GM19240 (cell line): ENCODE measurements around the gene HK3.

Experiments
- DNase-seq: peaks from one replicate; pipeline ENCODE4 v3.0.0; 2011; ENCODE audit warnings: low spot score; ENCODE audit not compliant: insufficient read length

The HK3 gene

DNA sequence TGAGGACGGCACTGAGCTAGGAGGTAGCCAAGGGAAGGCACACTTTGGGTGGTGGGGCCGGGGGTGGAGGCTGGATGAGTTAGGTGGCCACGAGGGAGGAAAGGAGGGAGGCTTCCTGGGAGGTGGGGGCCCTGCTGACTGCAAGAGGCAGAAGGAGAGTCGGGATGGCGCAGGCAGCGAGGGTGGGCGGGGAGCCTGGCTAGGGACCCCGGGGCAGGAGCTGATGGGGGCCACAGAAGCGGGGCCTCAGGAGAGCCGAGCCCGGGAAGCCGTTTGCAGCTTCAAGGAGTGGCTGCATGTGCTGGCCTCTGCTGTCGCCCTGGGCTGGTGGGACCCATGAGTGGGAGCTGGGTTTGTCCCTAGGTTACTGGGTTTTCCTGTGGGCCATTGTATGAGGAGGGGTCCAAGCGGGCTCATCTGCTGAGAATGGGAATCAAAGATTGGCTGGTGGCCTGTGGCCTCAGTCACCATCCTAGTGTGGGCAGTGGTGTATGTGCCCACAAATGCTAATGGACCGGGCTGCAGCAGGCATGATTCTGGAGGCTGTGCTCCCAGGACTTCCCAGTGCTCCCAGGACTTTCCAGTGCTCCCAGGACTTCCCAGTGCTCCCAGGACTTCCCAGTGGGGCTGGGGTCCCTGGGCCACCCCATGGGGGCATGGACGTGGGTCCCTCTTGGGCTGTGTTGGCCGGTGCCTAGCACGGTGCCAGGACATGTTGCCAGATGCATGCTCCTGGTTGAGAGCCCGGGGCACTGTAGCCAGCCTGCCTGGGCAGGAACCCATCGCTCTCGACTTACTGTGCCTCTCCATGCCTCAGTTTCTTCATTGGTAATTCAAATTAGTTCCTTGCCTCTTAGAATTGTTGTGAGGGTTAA, 48.5 kb downstream of the HK3 start:
- DNase-seq = no peak

DNA sequence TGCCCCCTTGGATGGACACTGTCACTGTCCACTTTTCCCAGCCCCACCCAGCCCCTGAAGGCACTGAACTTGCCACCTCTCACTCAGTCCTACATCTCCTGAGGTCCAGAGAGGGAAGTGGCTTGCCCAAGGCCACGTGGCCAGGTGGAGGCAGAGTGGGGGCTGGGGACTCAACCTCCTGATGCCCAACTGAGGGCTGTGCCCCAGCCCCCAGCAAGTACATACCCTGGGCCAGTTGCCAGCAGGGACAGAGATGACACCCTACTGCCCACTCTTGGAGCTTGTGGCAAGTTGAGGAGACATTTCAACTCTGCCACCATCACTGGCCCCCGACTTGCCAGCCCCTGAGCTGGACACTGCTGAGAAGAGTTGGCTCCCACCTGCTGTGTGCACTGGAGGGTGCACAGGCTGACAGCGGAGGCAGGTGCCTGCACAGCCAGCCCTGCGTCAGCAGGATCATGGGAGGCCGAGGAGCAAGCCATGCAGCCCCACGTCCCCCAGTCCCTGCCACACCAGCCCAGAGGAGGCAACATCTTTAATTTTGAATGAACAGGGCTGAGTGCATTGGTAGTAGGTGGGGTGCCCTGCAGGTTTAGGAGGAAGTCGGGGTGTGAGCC, 49.4 kb downstream of the HK3 start:
- DNase-seq = no peak

DNA sequence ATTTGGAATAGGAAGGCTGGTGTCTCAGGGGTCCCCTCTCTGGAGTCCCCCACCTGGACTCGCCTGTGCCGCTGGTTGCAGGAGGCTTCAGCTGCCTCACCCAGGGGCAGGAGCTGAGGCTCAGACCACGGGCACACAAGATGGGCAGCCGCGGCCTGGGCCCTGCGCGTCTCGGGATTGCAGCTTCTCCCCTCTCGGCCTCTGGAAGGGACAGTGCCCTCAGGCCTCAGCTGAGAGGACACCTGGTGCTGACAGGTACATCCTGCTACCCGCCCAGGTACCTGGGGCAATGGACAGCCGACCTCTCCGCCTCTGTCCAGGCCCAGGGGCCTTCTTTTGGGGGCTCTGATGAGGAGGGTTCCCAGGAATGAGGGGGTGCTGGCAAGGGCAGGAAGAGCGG, 50.5 kb downstream of the HK3 start:
- no peak for DNase-seq

DNA sequence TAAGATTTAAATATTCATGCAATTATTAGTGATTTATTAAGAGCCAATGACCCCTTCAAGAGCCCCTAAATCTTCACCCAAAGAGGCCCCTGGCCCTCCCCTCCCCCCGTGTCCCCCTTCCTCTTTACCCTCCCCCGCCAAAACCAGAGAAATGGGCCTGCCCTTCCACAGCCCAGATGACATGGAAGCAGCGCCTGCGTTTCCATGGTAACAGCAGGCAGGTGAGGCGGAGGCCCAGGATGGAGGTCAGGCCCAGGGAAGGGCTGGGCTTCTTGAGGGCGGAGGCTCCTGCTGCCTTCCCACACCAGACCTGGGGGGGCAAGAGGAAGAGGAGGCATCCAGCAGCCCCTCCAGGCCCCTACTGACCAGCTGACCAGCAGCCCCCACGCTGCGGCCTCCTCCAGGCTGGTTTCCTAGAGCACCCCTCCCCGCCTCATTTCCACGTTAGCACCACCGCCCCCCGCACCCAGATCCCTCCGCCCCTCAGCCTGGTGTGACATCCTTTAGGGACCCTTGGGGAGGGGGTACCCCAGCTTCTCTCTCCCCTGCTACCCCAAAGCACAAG, 51.3 kb downstream of the HK3 start:
- DNase-seq = no peak

DNA sequence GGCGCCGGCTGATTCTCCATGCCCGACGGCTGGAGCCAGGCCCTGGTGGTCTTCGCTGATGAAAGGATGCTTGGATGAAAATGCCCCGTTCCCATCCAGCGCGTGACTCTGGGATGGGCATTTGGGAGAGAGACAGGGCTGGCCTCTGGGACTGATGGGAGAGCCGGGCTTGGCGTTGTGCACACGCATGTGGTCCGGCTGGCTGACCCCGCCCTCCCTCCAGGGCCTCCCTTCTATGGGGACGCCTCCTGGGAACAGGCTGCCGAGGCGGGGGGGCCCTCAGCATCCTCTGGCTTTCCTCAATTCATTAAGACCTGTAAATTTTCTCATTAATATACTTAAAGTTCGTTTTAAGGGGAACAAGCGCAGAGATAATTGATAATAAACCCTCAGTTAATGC, 52.0 kb downstream of the HK3 start:
- no peak for DNase-seq

DNA sequence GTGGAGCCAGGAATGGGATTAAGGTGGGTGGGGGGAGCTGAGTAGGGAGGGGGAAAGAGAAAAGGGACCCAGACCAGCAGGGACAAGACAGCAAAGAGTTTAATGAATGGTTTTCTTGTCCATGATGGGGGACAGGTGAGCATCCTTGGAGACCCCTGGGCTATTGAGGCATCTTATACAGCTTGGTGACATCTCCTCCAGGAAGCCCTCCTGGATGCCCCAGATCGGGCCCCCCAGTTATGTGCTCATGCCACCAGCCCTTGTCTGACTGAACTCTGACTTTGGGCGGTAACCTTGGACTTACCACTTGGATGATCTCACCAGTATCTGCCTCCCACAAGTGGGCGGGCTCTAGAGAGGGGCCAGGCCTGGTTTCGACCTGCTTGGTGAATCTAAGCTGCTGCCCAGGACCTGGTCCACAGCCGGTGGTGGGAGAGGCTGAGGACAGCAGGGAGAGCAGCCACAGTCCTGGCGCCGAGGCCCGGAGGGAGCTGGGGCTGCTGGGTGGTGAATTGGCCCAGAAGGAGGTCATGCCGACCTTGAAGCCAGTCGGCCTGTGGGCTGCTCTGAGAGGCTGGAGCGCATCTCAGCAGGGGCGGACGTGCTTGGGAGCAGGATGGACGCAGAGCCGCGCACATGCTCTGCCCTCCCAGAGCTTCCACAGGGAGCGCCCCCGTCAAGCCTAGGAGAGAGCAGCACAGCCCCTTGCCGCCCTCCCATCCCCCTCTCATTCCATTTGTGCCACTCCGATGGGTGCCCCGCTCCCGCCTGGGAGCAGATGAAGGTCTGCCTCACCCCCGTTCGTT, 52.6 kb downstream of the HK3 start:
- no peak for DNase-seq

DNA sequence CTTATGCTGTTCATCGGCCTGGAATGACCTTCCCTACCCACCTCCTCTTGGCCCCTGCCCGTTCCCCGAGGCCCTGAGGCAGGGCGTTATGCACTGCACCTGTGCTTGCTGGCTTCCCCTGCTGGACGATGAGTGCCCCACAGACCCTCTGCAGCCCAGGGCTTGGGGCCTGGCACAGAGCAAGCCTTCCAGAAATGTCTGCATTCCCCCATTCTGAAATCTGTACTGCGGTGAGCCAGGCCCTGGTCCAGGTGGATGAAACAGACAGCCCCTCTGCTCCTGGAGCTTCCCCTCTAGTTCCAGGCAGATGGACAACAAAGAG, 53.8 kb downstream of the HK3 start:
- no peak for DNase-seq

DNA sequence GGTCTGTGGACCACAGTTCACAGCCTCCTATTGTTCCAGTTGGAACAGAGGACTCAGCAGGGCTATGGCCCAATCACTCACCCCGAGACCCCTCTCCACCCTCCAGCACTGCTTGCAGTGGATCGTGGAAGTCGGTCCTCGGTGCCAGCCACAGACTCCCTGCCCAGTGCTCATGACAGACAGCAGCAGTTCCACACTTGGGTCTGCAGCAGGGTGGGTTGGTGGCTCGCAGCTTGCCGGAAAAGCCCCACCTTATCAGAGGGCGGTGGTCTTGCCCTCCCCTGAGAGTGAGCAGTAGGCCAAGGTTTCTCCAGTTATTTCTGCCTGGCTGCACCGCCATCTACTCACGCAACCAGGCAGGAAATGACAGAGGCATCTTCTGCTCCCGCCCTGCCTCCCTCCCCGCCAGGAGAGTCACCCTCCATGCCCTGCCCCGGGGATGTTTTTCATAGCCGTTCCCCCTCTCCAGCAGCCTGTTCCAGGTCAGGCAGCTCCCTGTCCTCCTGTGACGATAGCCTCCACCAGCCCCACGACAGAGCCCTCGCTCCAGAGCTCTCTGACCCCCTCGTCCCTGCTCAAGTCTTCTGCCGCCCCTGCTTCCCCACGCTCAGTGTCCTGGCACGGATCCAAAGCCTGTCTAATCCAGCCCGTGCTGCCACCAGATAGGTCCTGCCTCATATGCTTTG, 54.3 kb downstream of the HK3 start:
- DNase-seq = no peak

DNA sequence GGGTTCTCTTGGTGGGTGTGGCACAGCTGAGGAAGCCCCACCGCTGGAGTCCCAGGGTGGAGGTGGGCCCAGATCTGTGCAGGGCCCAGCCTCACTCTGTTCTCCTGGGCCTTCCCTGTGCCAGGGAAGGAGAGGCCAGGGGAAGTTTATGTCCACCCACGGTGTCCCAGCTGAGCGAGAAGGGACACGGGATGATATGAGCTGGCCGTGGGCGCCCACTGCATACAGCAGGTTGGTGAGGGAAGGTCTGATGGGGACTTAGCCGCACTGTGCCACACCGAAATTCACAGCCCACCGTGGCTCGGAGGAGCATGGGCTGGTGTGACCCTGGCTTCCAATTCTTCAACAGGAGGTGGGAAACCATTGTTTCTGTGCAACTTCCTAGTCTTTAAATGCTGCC, 54.9 kb downstream of the HK3 start:
- no peak for DNase-seq

DNA sequence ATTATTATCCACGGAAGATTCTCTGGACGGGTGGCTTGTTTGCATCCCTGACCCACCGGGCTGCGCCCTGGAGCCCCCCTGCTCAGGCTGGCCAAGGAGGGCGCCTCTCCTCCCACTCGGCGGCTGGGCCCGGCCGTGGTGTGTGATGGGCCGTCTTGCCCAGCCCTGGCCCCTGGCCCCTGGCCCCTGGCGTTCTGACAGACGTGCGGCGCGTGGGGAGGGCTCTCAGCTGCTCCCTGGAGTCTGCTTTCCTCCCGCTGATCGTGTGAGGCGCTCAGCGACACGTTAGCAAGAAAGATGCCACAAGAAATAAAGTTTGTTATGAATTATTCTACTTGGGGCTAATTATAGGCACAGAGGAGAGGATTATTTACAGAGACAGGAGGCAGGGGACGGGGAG, 55.5 kb downstream of the HK3 start:
- no peak for DNase-seq

DNA sequence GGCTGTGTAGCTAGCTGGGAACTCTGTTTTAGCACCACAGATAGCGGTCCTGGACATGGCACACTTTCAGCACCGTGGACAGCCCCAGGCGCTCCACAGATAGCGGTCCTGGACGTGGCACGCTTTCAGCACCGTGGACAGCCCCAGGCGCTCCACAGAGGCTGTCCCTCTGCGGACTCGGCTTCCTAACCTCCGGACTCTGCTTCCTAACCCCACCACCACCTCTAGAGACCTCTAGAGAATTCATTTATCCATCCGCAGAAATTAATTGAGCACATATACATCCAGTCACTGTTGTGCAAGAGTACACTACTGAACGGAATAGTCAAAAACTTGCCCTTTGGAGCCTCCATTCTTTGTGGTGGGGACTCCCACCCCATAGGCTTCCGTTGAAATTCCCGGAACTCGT, 61.4 kb downstream of the HK3 start:
- peak; percentile 73 for DNase-seq

DNA sequence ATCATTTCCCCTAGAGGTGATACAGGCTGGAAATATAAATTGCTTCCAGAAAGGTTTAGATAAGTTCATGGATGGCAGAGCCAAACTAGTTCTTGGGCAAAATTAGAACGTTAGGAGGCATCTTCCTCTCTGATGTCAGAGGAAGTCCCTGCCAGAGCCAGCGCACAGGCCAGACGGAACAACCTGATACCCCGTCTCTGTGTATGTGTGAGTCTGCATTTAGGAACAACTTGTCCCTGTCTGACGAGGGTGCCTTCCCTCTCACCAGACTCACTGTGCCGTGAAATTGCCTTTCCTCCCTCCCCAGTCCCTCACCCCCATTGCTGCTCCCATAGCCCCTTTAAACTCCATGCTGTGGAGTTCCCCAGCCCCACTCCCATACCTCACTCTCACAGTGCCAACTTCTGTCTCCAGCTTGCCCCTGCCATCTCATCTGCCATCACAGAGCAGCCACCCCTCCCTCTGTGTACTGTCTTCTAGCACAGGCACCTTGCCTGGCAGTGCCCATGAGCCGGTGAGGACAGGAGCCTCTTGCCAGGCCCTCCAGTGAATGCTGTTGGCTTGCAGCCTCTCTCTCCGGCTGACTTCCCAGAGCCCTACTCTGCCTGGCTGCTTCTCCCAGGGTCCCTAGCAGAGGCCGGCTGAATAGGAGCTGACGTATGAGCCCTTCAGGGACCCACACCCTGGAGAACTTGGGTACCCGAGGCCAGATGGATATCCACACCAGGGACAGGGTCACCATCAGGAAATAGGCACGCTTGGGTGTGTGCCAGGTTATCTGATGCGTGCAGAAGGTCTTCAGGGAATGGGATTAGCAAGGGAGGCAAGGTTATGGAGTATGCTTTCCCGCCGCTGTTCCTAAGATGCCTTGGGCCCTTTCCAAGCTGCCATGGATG, 62.1 kb downstream of the HK3 start:
- DNase-seq = no peak

DNA sequence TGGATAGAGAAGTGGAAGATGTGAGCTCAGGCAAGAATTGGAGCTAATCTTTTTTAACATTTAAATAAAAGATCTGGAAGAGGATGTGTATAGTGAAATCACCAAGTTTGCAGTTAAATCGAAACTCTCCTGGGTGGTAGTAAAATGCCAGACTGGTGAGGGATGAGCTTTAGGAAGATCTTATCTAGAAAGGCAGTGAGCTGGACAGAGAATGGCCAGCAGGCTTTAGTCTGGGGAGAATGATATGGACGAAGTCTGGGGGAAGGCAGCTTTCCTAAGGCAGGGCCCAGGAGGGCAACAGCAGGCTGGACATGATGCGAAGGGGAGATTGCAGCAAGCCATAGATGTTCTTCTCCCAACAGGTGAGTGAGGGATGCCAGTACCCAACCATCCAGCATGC, 63.2 kb downstream of the HK3 start:
- no peak for DNase-seq

DNA sequence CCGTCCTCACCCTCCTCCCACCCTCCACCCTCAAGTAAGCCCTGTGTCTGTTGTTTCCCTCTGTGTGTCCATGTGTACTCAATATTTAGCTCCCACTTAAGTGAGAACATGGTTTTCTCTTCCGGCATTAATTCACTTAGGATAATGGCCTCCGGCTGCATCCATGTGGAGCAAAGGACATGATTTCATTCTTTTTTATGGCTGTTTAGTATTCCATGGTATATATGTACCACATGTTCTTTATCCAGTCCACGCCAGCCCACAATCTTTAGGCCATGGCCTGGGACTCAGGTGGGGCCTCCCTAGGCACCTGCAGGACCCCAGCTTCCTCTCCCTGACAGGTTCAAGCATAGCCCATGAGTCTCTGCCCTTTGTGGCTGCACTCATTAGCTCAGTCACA, 65.9 kb downstream of the HK3 start:
- no peak for DNase-seq

DNA sequence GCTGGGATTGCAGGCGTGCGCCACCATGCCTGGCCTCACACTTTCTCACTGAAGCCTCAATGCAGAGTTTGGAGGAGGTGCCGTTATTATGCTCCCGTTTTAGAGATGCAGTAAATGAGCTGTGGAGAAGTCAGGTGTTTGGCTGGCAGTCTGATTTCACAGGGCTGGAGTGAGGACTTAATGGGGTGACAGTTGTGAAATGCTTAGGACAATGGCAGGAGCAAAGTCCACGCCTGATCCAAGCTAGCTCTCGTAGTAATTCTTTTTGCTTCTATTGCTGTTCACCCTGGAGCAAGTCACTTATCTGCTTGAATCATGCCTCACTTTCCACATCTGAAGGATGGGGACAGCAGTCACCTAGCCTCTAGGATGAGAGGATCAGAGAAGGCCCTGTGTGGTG, 67.0 kb downstream of the HK3 start:
- DNase-seq = no peak

DNA sequence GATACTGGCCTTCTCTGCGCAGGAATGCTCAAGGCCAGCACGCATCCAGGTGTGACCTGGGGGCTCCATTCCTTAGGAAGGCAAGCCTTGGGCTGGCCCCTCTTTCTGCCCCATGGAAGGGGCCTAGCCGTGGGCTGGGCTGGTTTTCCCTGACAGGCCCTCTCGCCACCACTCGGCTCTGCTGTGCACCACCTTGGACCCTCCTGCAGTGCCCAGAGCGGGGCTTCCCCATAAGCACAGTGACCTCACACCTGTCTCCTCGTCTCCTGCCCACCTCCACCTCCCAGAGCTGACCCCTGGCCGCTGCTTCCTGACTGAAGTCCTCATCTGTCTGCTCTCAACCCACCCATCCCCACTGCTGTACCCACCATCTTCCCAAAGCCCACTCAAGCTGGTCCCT, 67.7 kb downstream of the HK3 start:
- DNase-seq = no peak

DNA sequence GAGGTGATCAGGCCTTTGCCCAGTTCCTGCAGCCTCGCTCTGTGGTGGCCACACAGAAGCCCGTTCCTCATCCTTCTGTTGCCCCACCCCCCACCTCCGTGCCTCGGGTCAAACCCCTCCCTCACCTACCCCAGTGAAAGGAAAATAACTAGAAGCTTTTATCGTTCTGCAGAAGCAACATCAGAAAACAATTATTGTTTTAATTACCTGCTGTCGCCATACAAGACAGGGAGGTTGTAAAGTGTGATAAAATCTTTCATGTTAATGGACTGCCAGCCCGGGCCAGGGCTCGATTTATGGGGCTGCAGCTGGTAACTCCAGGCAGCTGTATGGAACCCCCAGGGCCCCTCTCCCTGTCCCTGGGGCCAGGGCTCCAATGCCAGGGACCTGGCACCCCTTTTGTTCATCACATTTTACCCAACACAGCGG, 68.1 kb downstream of the HK3 start:
- DNase-seq = no peak
